NCI-H1417 treated with DMSO at 0.1 percent for 48 hours (cell line): ENCODE results near the gene GREM1.
A peak's percentile ranks its signal among the peaks of the same experiment; 100 is the strongest.

Experiments used
- DNase-seq: peaks from one replicate; lab custom pipeline; 2025; lab: John Stamatoyannopoulos, UW

Gene GREM1

GRCh38 chr15:32717426-32718226 is at the start of gene GREM1:
Gene GREM1 (plus strand): TSS chr15:32718004. CDS start chr15:32730691, 12,687 bp downstream.
- no peak for DNase-seq

- DNase-seq: no peak
These were observed 48.9 kb upstream of the GREM1 start for GRCh38 chr15:32668942-32669341.

GRCh38 chr15:32669896-32670611 is 47.8 kb upstream of the GREM1 start:
- DNase-seq: no peak

GRCh38 chr15:32670623-32671022 is 47.2 kb upstream of the GREM1 start:
- DNase-seq: no peak

GRCh38 chr15:32671339-32672325 is 46.2 kb upstream of the GREM1 start:
- no peak for DNase-seq

- DNase-seq: no peak
These were observed 43.1 kb upstream of the GREM1 start for GRCh38 chr15:32674681-32675080.

- no peak for DNase-seq
These were observed 42.3 kb upstream of the GREM1 start for GRCh38 chr15:32675466-32675865.

GRCh38 chr15:32676169-32676568 is 41.6 kb upstream of the GREM1 start:
- DNase-seq: no peak

- DNase-seq: peak; percentile 44
These were observed 40.5 kb upstream of the GREM1 start for GRCh38 chr15:32677238-32677750.

GRCh38 chr15:32679298-32679690 is 38.5 kb upstream of the GREM1 start:
- DNase-seq: no peak

GRCh38 chr15:32682569-32682968 is 35.2 kb upstream of the GREM1 start:
- DNase-seq: no peak

- no peak for DNase-seq
These were observed 34.7 kb upstream of the GREM1 start for GRCh38 chr15:32682977-32683630.

- DNase-seq: no peak
These were observed 33.8 kb upstream of the GREM1 start for GRCh38 chr15:32683906-32684584.

- no peak for DNase-seq
These were observed 32.2 kb upstream of the GREM1 start for GRCh38 chr15:32685576-32685975.

- no peak for DNase-seq
These were observed 30.2 kb upstream of the GREM1 start for GRCh38 chr15:32687556-32687955.

- no peak for DNase-seq
These were observed 29.6 kb upstream of the GREM1 start for GRCh38 chr15:32688151-32688639.

- no peak for DNase-seq
These were observed 26.7 kb upstream of the GREM1 start for GRCh38 chr15:32690941-32691688.

GRCh38 chr15:32691689-32692038 is 26.1 kb upstream of the GREM1 start:
- no peak for DNase-seq

- no peak for DNase-seq
These were observed 25.5 kb upstream of the GREM1 start for GRCh38 chr15:32692286-32692685.
